T-helper 22 cell (primary cell): ENCODE data around the gene MAGED2.
"Not testable (repeated sequence)": the region's sequence is repeated elsewhere in the genome, so short reads cannot be mapped to it uniquely, and the experiment has no call there.

Experiments used
- DNase-seq: peaks from one replicate; pipeline ENCODE4 v3.0.0-alpha.2; 2020; ENCODE audit warnings: low read depth

Gene MAGED2

DNA sequence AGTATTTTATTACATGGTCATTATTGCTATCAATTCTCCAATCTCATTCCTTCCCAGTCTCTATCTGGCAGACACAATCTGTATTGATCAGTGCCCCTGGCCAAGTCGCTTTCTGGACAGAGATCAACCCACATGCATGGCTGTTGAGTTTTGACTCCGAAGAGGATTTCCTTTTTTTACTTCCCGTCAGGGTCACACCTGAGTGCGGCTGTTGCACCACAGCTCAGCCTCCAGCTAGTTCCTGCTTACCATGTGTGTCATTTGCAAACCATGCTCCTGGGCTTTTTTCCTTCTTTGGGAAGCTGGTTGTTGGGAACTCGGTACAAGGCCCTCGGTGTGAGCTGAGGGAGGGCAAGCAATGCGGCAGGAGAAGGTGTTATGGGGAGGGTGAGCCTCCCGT is 11.7 kb downstream of the MAGED2 start:
- no peak for DNase-seq

DNA sequence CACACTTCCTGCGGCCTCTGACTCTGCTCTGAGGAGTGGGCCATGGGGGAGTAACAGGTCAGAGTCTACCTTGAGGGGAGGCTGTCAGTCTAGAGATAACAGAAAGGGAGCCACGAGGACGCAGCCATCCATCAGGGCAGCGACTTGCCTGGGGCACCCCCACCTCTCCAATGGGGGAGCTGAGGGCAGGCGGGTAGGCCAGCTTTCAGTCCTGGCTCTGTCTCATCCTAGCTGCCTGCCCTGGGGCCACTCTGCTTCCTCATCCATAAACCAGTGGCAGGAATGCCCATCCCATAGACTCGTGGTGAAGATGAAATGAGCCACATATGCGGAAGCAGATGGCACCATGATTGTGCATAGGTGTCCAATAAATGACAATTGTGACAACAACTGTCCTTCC is 13.2 kb downstream of the MAGED2 start:
- no peak for DNase-seq

DNA sequence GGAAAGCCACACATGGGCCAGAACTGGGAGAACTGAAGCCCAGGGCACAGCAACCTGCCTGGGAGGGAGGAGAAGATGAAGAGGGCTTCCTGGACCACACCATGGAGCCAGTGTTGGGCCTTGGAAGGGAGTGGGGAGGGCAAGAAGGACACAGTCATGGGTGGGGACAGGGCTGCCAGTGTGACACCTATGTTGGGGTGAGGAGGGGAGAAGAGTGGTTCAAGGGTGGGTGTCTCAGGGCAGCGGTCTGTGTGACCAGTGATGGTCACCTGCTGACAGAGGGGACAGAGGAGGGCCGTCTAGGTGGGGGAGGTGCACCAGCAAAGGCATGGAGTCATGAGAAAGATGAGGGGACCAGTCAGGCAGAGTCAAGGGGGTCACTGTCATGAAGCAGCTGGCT is 13.8 kb downstream of the MAGED2 start:
- DNase-seq = no peak

DNA sequence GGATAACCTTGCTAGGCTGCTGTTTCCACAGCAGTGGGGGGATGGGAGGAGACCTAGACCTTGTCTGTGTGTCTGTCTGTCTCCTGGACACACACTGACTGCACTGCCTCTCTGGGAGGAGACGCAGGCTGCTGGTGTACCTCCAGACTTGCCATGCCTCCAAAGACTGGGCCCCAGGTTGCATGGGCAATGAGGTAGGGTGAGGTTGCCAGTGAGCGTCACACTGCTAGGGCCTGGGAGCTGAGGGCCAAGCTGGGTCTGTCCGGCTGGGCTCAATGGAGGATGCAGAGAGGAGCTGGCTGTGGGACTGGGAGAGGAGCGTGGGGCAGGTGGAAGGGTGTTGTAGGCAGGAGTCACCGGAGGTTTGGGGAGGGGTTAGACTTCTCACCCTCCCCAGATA is 16.6 kb downstream of the MAGED2 start:
- no peak for DNase-seq

DNA sequence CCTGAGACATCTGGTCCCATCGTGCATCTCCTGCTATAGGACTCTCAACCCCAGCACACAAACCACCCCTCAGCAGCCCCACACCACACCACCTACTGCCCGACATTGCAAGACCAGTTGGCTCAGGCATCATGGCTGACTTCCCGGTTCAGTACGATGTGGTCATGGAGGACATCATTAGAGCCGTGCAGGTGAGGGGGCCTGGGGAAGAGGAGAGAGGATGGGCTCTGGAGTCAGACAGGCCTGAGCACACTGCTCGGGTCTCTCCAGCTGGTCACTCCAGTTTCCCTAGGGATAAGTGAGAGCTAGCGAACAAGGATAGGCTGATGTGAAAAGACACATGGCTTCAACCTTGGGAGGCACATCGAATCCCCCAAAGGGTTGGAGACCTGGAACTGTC is 17.2 kb downstream of the MAGED2 start:
- DNase-seq = no peak

DNA sequence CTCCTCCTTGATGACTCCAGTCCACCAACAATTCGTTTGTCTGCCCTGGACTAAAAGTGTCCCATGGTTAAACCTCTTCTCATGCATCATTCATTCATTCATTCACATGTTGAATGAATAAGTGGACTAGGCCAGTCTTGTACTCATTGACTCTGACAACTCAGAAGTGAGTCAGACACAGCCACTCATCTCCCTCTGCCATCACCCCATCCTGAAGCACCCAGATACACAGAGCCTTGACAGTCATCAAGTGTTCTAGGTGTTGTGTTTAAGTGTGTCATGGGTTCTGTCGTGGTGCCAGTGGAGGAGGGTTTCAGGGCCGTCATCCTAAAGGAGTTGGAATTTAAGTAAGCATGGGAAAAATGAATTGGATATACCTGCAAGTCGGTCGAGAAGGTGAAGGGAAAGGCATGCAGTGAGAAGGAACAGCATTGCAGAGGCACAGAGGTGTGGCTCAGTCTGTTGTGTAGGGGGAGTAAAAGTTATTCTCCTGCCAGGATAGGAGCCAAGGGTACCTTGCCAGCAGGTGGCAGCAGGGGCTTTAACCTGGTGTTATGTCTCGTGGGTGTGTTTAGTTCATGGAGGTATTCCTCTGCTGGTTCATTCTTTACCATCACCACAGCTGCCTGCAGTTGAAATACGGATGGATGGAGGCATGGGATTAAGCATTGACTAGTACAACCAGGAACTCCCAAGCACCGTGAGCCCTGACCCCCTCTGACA is 18.3 kb downstream of the MAGED2 start:
- no peak for DNase-seq

DNA sequence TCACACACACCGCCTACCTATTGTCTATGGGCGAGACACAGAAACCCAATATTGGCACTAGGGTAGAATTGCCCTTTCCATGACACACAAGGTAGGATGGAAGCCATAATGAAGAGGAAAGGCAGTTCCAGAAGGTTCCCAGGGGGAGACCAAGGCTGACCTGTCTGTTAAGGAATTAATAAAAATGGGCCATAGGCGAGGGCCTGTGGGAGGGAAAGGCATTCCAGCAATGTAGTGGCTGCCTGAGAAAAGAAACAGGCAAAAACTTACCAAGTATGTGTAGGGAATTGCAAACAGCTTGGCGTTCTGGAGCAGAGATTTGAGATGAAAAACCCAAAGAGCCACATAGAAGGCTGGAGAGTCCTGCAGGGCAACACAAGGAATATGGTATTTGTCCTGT is 19.1 kb downstream of the MAGED2 start:
- DNase-seq = no peak

DNA sequence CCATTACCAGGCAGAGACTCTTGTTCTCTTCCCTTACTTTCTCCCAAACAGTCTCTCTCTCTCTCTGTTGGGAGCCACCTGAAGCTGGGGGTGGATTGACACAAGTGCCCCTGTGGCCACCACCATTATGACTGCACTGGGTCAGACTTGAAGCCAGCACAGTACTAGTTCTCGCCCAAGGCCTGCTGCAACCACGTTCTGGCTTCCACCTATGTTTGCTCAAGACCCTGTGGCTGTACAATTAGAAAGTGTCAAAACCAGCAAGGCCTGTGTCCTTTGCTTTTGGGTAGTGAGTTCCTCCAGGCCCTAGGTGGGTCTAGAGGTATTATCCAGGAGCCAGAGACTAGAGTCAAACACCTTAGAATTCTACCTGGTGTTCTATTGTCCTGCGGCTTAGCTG is 31.0 kb downstream of the MAGED2 start:
- no peak for DNase-seq

DNA sequence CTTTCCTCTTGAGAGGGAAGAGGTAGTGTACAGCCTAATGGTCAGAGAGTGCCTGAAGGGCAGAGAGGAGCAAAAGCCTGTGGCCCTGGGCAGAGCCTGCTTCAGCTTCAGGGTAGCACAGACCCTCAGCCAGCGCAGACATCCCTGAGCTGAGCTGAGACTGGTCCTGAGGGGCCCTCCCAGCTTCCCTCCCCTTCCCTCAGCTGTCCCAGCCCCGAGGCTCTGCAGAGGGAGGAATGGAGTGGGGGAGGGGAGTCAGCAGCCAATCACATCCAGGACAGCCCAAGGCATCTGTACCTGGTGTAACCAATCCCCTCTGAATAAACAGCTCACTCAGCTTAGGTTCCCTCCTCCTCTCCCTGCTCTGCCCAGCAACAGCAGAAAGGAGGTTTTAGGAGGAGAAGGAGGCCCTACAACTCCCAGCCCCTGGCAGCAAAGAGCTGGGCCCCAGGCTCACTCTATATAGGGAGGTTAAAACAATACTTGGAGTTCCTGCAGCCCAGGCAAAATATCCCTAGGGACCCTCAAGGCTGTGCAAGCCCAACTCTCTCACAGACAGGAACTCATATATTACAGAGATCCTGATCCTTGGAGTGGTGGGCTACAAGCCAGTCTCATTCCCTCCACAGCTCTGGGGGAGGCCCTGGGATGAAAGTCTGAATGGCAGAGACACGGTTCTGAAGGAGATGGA is 33.8 kb downstream of the MAGED2 start:
- not testable (repeated sequence) for DNase-seq

DNA sequence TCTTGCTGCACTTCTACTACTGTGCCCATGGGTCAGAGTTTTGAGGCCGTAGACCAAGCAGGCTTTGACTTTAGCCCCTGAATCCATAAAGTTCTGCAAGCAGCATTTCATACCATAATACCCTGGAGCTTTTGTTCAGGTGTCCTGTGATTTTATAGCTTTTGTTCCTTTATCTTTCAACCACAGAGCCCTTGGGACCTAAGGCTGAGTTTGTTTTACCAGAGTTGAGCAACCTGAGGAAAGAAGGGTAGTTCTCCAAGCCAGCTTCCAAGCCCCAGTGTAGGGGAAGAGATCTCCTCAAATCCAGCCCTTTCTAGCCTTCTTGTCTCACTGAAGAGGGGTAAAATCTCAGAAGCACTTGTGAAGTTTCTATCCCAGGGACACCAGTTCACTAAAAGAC is 35.1 kb downstream of the MAGED2 start:
- no peak for DNase-seq

DNA sequence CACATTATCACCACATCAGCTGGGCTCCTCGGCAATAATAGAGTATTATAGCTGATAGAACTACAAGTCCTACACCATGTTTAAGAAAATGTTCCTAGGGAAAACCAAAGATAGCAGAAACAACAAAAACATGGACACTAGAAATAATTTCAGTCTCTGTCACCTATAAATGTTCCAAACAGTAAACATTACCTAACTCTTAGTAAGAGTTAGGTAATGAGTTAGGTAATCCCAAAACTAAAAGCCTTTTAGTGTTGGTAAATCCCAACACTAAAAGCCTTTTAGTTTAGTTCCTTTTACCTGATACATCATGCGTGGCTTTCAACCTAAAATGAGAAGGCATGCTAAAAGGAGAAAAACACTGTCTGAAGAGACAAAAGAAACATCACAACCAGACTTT is 35.5 kb downstream of the MAGED2 start:
- DNase-seq = no peak

DNA sequence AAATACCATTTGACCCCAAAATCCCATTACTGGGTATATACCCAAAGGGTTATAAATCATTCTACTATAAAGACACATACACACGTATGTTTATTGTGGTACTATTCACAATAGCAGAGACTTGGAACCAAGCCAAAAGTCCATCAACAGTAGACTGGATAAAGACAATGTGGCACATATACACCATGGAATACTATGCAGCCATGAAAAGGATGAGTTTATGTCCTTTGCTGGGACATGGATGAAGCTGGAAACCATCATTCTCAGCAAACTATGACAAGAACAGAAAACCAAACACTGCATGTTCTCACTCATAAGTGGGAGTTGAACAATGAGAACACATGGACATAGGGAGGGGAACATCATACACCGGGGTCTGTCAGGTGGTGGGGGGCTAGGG is 40.2 kb downstream of the MAGED2 start:
- not testable (repeated sequence) for DNase-seq

DNA sequence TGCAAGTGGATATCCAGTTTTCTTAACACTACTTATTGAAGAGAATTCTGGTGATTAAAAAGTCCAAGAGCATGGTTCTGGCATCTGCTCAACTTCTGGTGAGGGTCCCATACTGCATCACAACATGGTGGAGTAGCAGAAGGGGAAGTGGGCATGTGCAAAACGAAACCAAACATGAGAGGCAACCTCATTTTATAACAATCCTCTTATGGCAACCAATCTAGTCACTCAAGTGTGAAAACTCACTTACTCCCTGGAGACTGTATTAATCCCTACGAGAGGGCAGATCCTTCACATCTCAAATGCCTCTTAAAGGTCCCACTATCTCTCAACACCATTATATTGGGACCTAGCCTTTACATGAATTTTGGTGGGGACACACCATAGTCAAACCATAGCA is 57.7 kb downstream of the MAGED2 start:
- no peak for DNase-seq
